Measurements from ENCODE around the gene IER5. TPM values are rescaled to one million over a fixed set of nuclear protein-coding genes. Genes with fewer than 3 reads are reported as not detected.
A peak's percentile ranks its signal among the peaks of the same experiment; 100 is the strongest.

Gene IER5
- total and polyA plus RNA-seq, 9 of the 15 experiments (the other 6 are each of a cell fraction or from before 2014, with no cell fraction given) = 2.4 to 32.1 (median 12.0) TPM

GRCh38 chr1:181099152-181100014 is 10.9 kb downstream of the IER5 start (continued):
- TF ChIP-seq, protein P1, sequence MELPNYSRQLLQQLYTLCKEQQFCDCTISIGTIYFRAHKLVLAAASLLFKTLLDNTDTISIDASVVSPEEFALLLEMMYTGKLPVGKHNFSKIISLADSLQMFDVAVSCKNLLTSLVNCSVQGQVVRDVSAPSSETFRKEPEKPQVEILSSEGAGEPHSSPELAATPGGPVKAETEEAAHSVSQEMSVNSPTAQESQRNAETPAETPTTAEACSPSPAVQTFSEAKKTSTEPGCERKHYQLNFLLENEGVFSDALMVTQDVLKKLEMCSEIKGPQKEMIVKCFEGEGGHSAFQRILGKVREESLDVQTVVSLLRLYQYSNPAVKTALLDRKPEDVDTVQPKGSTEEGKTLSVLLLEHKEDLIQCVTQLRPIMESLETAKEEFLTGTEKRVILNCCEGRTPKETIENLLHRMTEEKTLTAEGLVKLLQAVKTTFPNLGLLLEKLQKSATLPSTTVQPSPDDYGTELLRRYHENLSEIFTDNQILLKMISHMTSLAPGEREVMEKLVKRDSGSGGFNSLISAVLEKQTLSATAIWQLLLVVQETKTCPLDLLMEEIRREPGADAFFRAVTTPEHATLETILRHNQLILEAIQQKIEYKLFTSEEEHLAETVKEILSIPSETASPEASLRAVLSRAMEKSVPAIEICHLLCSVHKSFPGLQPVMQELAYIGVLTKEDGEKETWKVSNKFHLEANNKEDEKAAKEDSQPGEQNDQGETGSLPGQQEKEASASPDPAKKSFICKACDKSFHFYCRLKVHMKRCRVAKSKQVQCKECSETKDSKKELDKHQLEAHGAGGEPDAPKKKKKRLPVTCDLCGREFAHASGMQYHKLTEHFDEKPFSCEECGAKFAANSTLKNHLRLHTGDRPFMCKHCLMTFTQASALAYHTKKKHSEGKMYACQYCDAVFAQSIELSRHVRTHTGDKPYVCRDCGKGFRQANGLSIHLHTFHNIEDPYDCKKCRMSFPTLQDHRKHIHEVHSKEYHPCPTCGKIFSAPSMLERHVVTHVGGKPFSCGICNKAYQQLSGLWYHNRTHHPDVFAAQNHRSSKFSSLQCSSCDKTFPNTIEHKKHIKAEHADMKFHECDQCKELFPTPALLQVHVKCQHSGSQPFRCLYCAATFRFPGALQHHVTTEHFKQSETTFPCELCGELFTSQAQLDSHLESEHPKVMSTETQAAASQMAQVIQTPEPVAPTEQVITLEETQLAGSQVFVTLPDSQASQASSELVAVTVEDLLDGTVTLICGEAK (IDR thresholded peaks at IDR 0.05) = 0 out of 2 replicates have a peak, but pooled peaks have one; percentile 15
- TF ChIP-seq, protein P1 (CRISPR knock-in tag; IDR thresholded peaks at IDR 0.05) = no peak
- TF ChIP-seq MYC (IDR thresholded peaks at IDR 0.05; ENCODE audit: low read depth, low read length) = no peak
- TF ChIP-seq MYC (CRISPR knock-in tag; IDR thresholded peaks at IDR 0.05; ENCODE audit: borderline replicate concordance, low read depth) = no peak
- no peak for TF ChIP-seq ZEB2 (IDR thresholded peaks at IDR 0.05)
- no peak for TF ChIP-seq DIDO1 (tag; IDR thresholded peaks at IDR 0.05; ENCODE audit: low read depth)
- peak; percentile 62; the same call in 1 of the 2 replicates for TF ChIP-seq LEF1 (IDR thresholded peaks at IDR 0.05)
- TF ChIP-seq ETS2 (tag; IDR thresholded peaks at IDR 0.05; ENCODE audit: borderline replicate concordance, poor library complexity, severe bottlenecking) = no peak
- TF ChIP-seq ZNF263 (CRISPR knock-in tag; IDR thresholded peaks at IDR 0.05; ENCODE audit: borderline replicate concordance) = no peak
- TF ChIP-seq ZNF644 (tag; IDR thresholded peaks at IDR 0.05; ENCODE audit: low read depth) = no peak
- TF ChIP-seq ATF1 (CRISPR knock-in tag; IDR thresholded peaks at IDR 0.05) = no peak
- TF ChIP-seq ATF1 (tag; IDR thresholded peaks at IDR 0.05) = no peak
- TF ChIP-seq NFATC3 (IDR thresholded peaks at IDR 0.05) = 0 out of 2 replicates have a peak, but pooled peaks have one; percentile 27
- no peak for TF ChIP-seq CXXC5 (CRISPR knock-in tag; IDR thresholded peaks at IDR 0.05)
- no peak for TF ChIP-seq ZNF143 (CRISPR knock-in tag; IDR thresholded peaks at IDR 0.05)
- TF ChIP-seq CBFA2T3 (IDR thresholded peaks at IDR 0.05) = peak; percentile 48; the same call in 1 of the 2 replicates
- TF ChIP-seq, protein P2, sequence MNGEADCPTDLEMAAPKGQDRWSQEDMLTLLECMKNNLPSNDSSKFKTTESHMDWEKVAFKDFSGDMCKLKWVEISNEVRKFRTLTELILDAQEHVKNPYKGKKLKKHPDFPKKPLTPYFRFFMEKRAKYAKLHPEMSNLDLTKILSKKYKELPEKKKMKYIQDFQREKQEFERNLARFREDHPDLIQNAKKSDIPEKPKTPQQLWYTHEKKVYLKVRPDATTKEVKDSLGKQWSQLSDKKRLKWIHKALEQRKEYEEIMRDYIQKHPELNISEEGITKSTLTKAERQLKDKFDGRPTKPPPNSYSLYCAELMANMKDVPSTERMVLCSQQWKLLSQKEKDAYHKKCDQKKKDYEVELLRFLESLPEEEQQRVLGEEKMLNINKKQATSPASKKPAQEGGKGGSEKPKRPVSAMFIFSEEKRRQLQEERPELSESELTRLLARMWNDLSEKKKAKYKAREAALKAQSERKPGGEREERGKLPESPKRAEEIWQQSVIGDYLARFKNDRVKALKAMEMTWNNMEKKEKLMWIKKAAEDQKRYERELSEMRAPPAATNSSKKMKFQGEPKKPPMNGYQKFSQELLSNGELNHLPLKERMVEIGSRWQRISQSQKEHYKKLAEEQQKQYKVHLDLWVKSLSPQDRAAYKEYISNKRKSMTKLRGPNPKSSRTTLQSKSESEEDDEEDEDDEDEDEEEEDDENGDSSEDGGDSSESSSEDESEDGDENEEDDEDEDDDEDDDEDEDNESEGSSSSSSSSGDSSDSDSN (IDR thresholded peaks at IDR 0.05; ENCODE audit: borderline replicate concordance in 1 of 2, low read depth in 2 of 2, low read length in 2 of 2) = no peak
